Stimulated activated CD4-positive, alpha-beta T cell treated with anti-CD3 and anti-CD28 coated beads, Interleukin-15, amount 100 ng/mL, for 48 hours (primary cell): Measurements from ENCODE around the gene LSM8.
"Not testable (repeated sequence)": the region's sequence is repeated elsewhere in the genome, so short reads cannot be mapped to it uniquely, and the experiment has no call there.

Experiments
- DNase-seq, 2 donors: peaks; one replicate each; pipeline ENCODE4 v3.0.0-alpha.2; 2020; ENCODE audit warnings: low read depth in 2 of 2

LSM8 gene

DNA sequence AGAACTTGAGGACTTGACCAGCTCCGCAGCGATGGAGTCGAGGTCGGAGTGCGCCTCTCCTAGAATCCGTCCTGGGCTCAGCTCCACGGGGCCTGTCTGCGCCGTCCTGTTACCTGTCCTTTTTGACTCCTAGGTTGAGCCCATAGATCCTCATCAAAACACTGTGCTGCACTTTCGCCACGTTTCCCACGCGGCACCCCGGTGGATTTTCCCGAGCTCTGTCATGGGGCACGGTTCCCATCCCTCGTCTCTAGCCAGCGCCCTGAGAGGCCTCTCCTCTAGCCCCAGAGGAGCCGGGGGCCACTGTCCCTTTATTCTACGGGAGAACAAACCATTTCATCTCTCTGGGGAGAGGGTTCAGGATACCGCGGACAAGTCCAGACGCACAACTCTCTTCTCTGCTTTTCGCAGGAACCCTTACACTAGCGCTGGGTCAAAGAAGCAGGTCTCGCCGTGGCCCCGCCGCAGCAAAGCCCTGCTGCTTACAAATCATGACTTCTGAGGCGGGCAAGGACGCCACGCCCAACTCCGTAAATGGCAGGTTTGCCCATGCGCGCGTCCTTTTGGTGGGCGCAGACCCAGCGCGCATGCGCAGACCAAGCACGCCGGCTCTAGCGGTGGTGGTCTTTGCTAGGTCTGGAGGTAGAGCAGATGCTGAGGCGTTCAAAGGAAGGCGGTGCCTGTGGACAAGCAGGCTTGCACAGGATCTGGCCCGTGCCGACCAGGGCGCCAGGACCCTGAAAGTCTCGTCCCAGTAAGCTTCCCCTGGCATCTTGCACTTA is 30.3 kb downstream of the LSM8 start:
- DNase-seq, result peak; percentile 48 to 64

DNA sequence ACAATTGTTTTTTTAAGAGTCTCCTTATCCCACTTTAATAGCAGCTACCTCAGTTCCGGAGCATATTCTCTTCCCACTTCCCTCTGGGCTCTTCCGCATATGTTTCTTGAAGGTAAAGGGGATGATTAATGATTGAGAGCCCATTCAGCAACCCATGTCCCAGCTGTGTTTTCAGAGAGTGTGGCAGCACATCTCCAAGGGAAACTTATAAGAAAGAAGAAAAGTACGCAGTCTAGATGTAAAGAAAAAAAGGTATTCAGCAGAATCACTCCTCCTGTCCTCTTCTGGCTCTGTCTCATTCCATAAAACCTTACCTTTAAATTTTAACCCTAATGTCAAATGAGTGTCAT is 30.8 kb downstream of the LSM8 start:
- DNase-seq, result no peak

DNA sequence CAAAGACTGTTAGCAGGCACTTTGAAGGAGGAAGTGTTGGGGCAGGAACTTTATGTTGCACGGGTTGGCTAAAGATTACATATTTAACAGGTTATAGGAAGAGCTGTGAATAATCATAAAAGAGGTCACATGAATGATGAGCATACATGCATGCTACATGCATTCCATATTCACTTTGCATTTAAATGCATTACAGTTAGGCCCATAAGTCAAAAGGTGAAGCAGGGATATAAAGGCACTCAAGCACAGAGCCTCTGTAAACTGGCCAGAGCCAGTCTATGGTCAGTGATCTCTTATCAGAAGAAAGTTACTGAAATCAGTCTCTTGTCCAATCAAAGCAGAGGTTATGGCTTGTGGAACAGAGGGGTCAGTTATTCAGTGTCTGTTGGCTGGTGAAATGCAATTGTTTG is 33.3 kb downstream of the LSM8 start:
- no peak for DNase-seq

DNA sequence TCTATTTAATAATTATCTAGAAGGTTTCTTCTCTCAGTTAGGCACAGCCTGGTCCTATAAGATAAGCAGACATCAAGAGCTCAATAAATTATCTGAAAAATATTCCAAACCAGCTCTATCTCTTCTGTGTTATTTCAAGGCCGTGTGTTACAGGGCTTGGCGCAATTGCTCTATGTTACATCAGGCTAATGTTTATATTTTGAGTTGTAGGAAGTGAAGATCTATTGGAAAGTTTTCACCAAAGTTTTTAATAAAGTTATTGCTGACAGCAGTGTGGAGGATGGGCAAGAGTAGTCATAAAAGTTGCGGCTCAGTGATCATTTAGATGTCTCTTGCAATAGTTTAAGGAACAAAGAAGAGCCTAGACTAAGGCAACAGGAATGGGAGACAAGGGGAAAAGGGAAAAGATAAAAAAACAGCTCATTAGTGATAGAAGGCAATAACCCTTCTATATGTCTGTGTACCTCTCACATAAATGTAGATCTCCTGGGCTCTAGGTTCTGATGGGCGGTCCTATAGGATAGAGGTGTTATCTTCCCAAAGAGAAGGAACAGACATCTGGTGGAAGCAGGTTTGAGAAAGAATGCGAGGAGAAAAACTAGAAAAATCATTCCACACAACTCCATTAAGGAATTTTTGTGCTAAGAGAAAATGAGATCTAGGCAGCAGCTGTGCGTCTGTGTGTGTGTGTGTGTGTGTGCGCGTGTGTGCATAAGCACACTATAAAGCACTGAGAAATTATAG is 34.6 kb downstream of the LSM8 start:
- DNase-seq, result no peak

DNA sequence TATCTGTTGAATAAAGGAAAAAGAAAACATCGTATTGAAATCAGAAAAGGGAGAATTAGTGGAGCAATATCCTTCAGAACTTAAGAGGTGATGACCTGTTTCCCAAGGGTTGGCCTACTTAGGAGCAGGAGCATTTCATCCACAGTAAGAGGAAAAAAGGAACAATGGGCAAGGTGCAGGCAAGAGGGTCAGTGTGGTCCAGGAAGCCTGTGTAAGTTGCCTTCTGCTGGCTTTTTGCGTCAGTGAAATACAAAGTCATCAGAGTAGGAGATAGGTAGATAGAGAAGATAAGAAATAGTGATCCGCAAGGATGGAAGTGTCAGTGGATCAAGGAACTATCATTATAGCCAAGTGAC is 35.2 kb downstream of the LSM8 start:
- DNase-seq, result no peak

DNA sequence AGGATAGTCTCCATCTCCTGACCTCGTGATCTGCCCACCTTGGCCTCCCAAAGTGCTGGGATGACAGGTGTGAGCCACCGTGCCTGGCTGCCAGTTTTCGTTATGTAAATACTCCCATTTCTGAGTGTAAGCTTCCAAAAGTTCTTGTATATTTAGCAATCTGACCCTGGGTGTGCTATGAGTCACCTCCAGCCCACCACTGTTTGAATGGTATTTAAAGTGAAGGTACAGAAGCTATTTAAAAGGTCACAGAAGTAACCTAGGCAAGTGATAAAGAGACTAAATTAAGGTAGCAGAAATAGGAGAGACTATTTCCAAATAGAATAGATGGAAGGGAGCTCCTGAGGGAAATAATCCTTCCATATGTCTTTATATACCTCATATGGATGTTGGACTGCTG is 36.6 kb downstream of the LSM8 start:
- DNase-seq, result no peak

DNA sequence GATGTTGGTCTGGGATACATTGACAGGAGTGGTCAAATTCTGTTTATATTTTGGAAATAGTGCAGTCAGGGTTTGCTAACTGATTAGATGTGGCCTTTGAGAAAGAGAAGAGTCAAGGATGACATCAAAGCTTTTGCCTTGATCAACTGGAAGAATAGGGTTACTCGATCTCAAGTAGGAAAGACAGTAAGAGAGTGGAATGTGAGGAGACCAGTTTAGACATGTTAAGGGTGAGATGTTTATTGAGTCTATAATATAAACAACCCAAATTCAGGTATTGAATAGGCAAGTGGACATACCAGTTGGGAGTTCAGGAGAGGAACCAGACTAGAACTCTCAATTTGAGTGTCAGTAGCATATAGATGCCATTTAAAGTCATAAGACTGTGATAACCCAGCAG is 38.6 kb downstream of the LSM8 start:
- DNase-seq, result no peak

DNA sequence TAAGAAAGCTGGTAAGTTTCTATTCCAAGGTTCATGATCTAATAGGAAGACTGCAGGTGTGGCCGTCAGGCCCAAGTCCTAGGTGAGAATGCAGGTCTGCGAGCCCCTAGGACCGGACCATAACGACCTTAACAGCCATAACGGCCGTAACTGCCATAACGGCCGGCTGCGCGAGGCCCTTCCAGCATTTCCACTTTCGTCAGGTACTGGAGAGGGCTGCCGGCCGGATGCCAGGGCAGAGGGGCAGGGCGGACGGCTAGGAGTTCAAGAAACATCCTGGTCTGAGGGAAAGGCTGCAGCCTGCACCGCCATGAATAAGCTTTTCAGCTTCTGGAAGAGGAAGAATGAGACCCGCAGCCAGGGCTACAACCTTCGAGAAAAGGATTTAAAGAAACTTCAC is 40.6 kb downstream of the LSM8 start, which contains the start of gene ANKRD7:
Gene ANKRD7 (plus strand): TSS at position 184 of the 400 bp plus-strand sequence. CDS start 127 bp downstream, at position 311.
- DNase-seq, result no peak

DNA sequence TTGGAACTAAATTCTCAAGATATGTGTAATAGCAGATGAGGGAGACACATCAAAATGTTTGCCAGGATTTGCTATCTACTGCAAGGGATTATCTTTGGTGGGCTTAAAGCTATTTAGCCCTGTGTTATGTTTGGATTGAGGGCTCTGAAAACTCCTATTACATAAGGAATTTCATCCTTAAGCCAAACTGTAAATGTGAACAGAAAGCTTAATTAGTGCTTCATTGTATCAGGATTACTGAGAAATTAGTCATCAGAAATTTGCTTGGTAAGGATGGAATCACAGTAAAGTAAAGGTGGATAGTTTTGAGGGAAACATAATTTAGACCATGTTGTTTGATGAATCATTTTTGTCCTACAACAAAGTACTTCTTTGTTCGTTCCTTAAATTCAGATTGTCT is 48.9 kb downstream of the LSM8 start:
- no peak for DNase-seq

DNA sequence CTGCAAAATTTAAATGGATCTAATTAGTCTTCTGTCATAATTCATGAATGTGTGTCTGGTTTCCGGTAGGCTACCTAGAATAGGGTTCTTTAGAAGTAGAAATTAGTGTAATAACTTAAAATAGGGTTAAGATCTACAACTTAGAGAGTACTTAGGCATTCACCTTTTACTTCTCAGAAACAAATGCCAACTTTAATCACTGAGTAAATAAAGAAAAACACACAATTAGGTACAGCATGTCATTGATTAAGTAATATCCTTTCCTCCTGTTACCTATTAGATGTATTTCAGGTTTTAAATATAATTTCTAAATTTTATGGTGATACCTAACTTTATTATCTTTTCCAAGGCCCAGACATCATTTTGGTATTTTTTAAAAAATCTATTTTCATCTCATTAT is 49.8 kb downstream of the LSM8 start:
- no peak for DNase-seq

DNA sequence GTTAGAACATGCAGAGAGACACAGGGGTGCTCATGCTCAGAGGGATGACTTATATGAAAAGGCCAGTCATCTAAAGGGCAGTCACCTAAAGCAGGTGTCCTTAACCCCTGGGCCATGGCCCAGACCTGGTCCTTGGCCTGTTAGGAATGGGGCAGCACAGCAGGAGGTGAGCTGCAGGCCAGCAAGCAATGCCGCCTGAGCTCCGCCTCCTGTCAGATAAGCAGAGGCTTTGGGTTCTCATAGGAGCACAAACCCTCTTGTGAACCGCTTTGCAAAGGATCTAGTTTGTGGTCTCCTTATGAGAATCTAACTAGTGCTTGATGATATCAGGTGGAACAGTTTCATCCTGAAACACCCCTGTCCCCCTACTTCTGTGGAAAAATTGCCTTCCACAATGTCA is 55.0 kb downstream of the LSM8 start:
- no peak for DNase-seq

DNA sequence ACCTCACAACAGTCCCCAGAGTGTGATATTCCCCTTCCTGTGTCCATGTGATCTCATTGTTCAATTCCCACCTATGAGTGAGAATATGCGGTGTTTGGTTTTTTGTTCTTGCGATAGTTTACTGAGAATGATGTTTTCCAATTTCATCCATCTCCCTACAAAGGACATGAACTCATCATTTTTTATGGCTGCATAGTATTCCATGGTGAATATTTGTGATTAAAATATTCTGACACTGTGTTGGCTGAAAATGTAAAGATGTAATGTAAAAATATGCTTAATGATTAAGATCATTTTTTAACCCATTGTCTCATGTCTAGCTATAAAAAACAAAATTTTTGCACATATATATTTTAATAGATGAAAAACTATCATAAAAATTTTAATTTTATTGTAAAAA is 56.4 kb downstream of the LSM8 start:
- not testable (repeated sequence) for DNase-seq
